B cell (primary cell): Measurements from ENCODE around the gene STRIP1. TPM values are rescaled to one million over a fixed set of nuclear protein-coding genes. Genes with fewer than 3 reads are reported as not detected.

ENCODE experiments used
- ATAC-seq: fragments of 200-7000 bp; cut with Tn5 transposase; one replicate; pipeline ENCODE4 v1.10.0; 2021; ENCODE audit warnings: low read depth, mild to moderate bottlenecking, moderate number of reproducible peaks, moderate library complexity
- CTCF ChIA-PET: fragments of 350-600 bp; sonication (Branson Sonifier 250); formaldehyde crosslinking; loops from one replicate; lab custom pipeline; 2021; ENCODE audit warnings: antibody characterized with exemption, inconsistent platforms; lab: Charles Lee
- POLR2A ChIA-PET: fragments of 350-600 bp; sonication (Branson Sonifier 250); formaldehyde crosslinking; loops from one replicate; lab custom pipeline; 2021; ENCODE audit warnings: antibody characterized with exemption; lab: Charles Lee
- DNase-seq: peaks from one replicate; pipeline ENCODE4 v3.0.0; 2013
- H2AFZ ChIP-seq: 2 replicates; pipeline ENCODE4 v1.6.1; 2012; ENCODE audit warnings: mild to moderate bottlenecking, low read depth, low read length; ENCODE audit not compliant: insufficient read depth, poor library complexity, severe bottlenecking
- H3K27ac ChIP-seq, 2 donors: 1 replicate in 1 of 2; 2 replicates in 1 of 2; pipeline ENCODE4 v1.5.1; 2012 to 2013; ENCODE audit warnings: low read length in 2 of 2, mild to moderate bottlenecking in 2 of 2, moderate library complexity in 1 of 2
- H3K27me3 ChIP-seq, 4 experiments: fragments of 200-600 bp in 1 of 4; sonication (generic) in 1 of 4; replicated peaks in 1 of 4; 1 replicate in 2 of 4; 2 replicates in 2 of 4; pipeline versions ENCODE4 v1.6.1 to v1.7.0; 2013 to 2016; ENCODE audit warnings: low read length in 3 of 4, mild to moderate bottlenecking in 2 of 4, mixed read lengths in 1 of 4, moderate library complexity in 1 of 4; ENCODE audit not compliant: insufficient read depth in 4 of 4, control insufficient read depth in 3 of 4; ENCODE audit errors: control extremely low read depth in 1 of 4
- H3K36me3 ChIP-seq, 2 experiments: replicated peaks in 1 of 2; 1 replicate in 1 of 2; 2 replicates in 1 of 2; pipeline versions ENCODE4 v1.6.1 to v1.7.1; 2013; ENCODE audit warnings: low read length in 1 of 2; ENCODE audit not compliant: insufficient read depth in 2 of 2, control insufficient read depth in 1 of 2; ENCODE audit errors: control extremely low read depth in 1 of 2, extremely low read depth in 1 of 2
- H3K4me1 ChIP-seq, 2 donors: fragments of 200-600 bp in 1 of 2; sonication (generic) in 1 of 2; 1 replicate in 1 of 2; 2 replicates in 1 of 2; pipeline versions ENCODE4 v1.5.1 to v1.6.1; 2013 to 2017; ENCODE audit warnings: low read length in 2 of 2; ENCODE audit not compliant: control insufficient read depth in 2 of 2, insufficient read depth in 2 of 2
- H3K4me2 ChIP-seq: replicated peaks from 2 replicates; pipeline ENCODE3; 2012; ENCODE audit warnings: mild to moderate bottlenecking, low read depth, low read length; ENCODE audit not compliant: poor library complexity, severe bottlenecking
- H3K4me3 ChIP-seq, 5 experiments: fragments of 200-600 bp in 1 of 5; sonication (generic) in 1 of 5; 1 replicate in 3 of 5; 2 replicates in 2 of 5; pipeline versions ENCODE4 v1.5.1 to v1.7.0; 2011 to 2016; ENCODE audit warnings: low read length in 4 of 5, mild to moderate bottlenecking in 4 of 5, low read depth in 2 of 5, control low read depth in 1 of 5, moderate library complexity in 1 of 5; ENCODE audit not compliant: insufficient read depth in 1 of 5; ENCODE audit errors: control extremely low read depth in 1 of 5, extremely low read depth in 1 of 5
- H3K79me2 ChIP-seq: fragments of 200-600 bp; sonication (generic); one replicate; pipeline ENCODE4 v1.6.0; 2016; ENCODE audit warnings: low read length; ENCODE audit not compliant: control insufficient read depth, insufficient read depth
- H3K9ac ChIP-seq: fragments of 200-600 bp; sonication (generic); 2 replicates; pipeline ENCODE4 v1.6.1; 2017; ENCODE audit warnings: mild to moderate bottlenecking, low read length, moderate library complexity
- H3K9me3 ChIP-seq, 3 donors: one replicate each; pipeline versions ENCODE4 v1.6.1 to v1.7.1; 2013; ENCODE audit warnings: low read length in 2 of 3; ENCODE audit not compliant: control insufficient read depth in 2 of 3, insufficient read depth in 1 of 3; ENCODE audit errors: control extremely low read depth in 1 of 3
- H4K20me1 ChIP-seq: 2 replicates; pipeline ENCODE4 v1.6.0; 2012; ENCODE audit warnings: mild to moderate bottlenecking, low read length; ENCODE audit not compliant: insufficient read depth, control insufficient read depth, poor library complexity, severe bottlenecking
- H3K27ac Mint-ChIP-seq: one replicate; pipeline ENCODE4 v1.8.0; 2021; ENCODE audit warnings: mixed read lengths
- H3K27me3 Mint-ChIP-seq: one replicate; pipeline ENCODE4 v1.8.0; 2021; ENCODE audit warnings: mixed read lengths
- H3K4me1 Mint-ChIP-seq: one replicate; pipeline ENCODE4 v1.8.0; 2021; ENCODE audit warnings: mixed read lengths
- H3K4me3 Mint-ChIP-seq: one replicate; pipeline ENCODE4 v1.8.0; 2021; ENCODE audit warnings: mixed read lengths
- H3K9me3 Mint-ChIP-seq: one replicate; pipeline ENCODE4 v1.8.0; 2022; ENCODE audit warnings: mixed read lengths; ENCODE audit not compliant: insufficient read depth
- CTCF ChIP-seq: fragments of 200-600 bp; IDR thresholded peaks from one replicate; pipeline ENCODE4 v1.8.0; 2022; ENCODE audit warnings: antibody characterized with exemption, mild to moderate bottlenecking
- EZH2 ChIP-seq: IDR thresholded peaks from 2 replicates; pipeline ENCODE4 v1.6.1; 2012; ENCODE audit warnings: borderline replicate concordance, low read depth, mild to moderate bottlenecking, moderate library complexity, low read length; ENCODE audit not compliant: insufficient read depth, poor library complexity, severe bottlenecking
- WGBS: methylation state at CpG from one replicate; pipeline ENCODE4 v1.1.5; 2013; ENCODE audit warnings: missing lambda C conversion rate; ENCODE audit not compliant: insufficient coverage; 5-methylcytosine and 5-hydroxymethylcytosine counted together
- intact Hi-C: fragments of 100-400 bp; cut with micrococcal nuclease; formaldehyde crosslinking; loops from one replicate; pipeline ENCODE4 v1.10.0; 2022
- polyA plus RNA-seq: library from polyadenylated mRNA; depleted of rRNA; stranded (reverse); fragments of >200 nt; gene quantifications from 2 replicates; pipeline ENCODE4 v1.2.3, GENCODE V29; 2012
- total RNA-seq, 2 donors: library from RNA; stranded (reverse); fragments of 120-200 nt in 1 of 2; gene quantifications; 1 replicate in 1 of 2; 2 replicates in 1 of 2; pipeline versions ENCODE4 v1.2.3 to v1.2.4, GENCODE V29; 2013 to 2022

Gene STRIP1
- total and polyA plus RNA-seq, 2 donors (not counting 1 experiment from before 2014, with no cell fraction given) = 41.5 to 105 TPM

GRCh38 chr1:109991400-109991925, 43.0 kb upstream of the STRIP1 start:
- H3K27me3 Mint-ChIP-seq = no peaks in the 10 kb centered on the region
- H3K4me3 ChIP-seq = no peak overlapping the region
- H3K27me3 ChIP-seq = no peaks in the 10 kb centered on the region
- H3K27ac Mint-ChIP-seq = no peak overlapping the region
- POLR2A ChIA-PET = no interaction called here
- intact Hi-C loops = no loop called here
- H2AFZ ChIP-seq = no peak overlapping the region
- H3K4me2 ChIP-seq = no peak overlapping the region
- WGBS = 100% methylated on average over 3 of the region's 5 CpGs
- no peak for ATAC-seq
- DNase-seq = no peak
- no peak overlapping the region for H3K27ac ChIP-seq
- peaks cover 43% of the 10 kb centered on the region for H4K20me1 ChIP-seq
- H3K4me3 Mint-ChIP-seq = no peak overlapping the region
- H3K79me2 ChIP-seq = peaks cover 83% of the 10 kb centered on the region
- H3K9me3 Mint-ChIP-seq = no peaks in the 10 kb centered on the region
- TF ChIP-seq EZH2 (no peak), CTCF (no peak)
- H3K9me3 ChIP-seq = no peaks in the 10 kb centered on the region
- H3K9ac ChIP-seq = no peak overlapping the region
- H3K4me1 Mint-ChIP-seq = peaks cover 40% of the 10 kb centered on the region
- peaks cover 10 to 14% of the 10 kb centered on the region in 2 donors for H3K4me1 ChIP-seq
- peaks cover 9 to 16% of the 10 kb centered on the region in 2 experiments for H3K36me3 ChIP-seq
- CTCF ChIA-PET = no interaction called here

- Histone ChIP-seq H3K4me1 (peaks cover 4 to 7% of the 10 kb centered on the region in 2 donors), H3K79me2 (peaks cover 64% of the 10 kb centered on the region), H3K27me3 (no peaks in the 10 kb centered on the region), H4K20me1 (peaks cover 42% of the 10 kb centered on the region), H3K27ac (no peak overlapping the region), H3K9ac (no peak overlapping the region), H2AFZ (no peak overlapping the region), H3K4me2 (no peak overlapping the region), H3K4me3 (no peak overlapping the region), H3K36me3 (peaks cover 8 to 16% of the 10 kb centered on the region in 2 experiments), H3K9me3 (no peaks in the 10 kb centered on the region)
- ChIA-PET POLR2A (no interaction called here), CTCF (interaction anchor here (1.0 to 2.8 kb wide), 4 partner anchors 9 to 354 kb away, joined by 3 to 17 read pairs (median 6); partner anchors contain the start of gene AHCYL1)
- ATAC-seq (no peak), DNase-seq (no peak)
- H3K4me1 Mint-ChIP-seq = peaks cover 21% of the 10 kb centered on the region
- intact Hi-C loops = no loop called here
- TF ChIP-seq CTCF = no peak
- TF ChIP-seq EZH2 = no peak
- WGBS = 71% methylated on average over 1 of the region's 3 CpGs
- H3K4me3 Mint-ChIP-seq = no peak overlapping the region
- no peak overlapping the region for H3K27ac Mint-ChIP-seq
- H3K27me3 Mint-ChIP-seq = no peaks in the 10 kb centered on the region
- no peaks in the 10 kb centered on the region for H3K9me3 Mint-ChIP-seq
Measured at GRCh38 chr1:109993885-109994284, 40.5 kb upstream of the STRIP1 start.
